KMS-11 (cell line): ENCODE measurements around the gene IL11.

Source experiments
- H2AFZ ChIP-seq: fragments of 200-600 bp; sonication (generic); 2 replicates; pipeline ENCODE4 v1.6.1; 2016; ENCODE audit warnings: antibody characterized with exemption, mixed run types, low read depth
- H3K27ac ChIP-seq: fragments of 200-600 bp; sonication (generic); 2 replicates; pipeline ENCODE4 v1.6.1; 2016; ENCODE audit warnings: mild to moderate bottlenecking, mixed run types
- H3K27me3 ChIP-seq: fragments of 200-600 bp; sonication (generic); 2 replicates; pipeline ENCODE4 v1.6.1; 2017; ENCODE audit warnings: mild to moderate bottlenecking, low read depth, mixed run types, moderate library complexity; ENCODE audit not compliant: insufficient read depth
- H3K36me3 ChIP-seq: fragments of 200-600 bp; sonication (generic); 2 replicates; pipeline ENCODE4 v1.6.1; 2017; ENCODE audit warnings: mild to moderate bottlenecking, mixed run types; ENCODE audit not compliant: insufficient read depth
- H3K4me1 ChIP-seq: fragments of 200-600 bp; sonication (generic); 2 replicates; pipeline ENCODE4 v1.6.1; 2016; ENCODE audit warnings: mild to moderate bottlenecking, low read depth, mixed run types; ENCODE audit not compliant: poor library complexity, severe bottlenecking
- H3K4me2 ChIP-seq: fragments of 200-600 bp; sonication (generic); 2 replicates; pipeline ENCODE4 v1.7.0; 2016; ENCODE audit warnings: mild to moderate bottlenecking, mixed run types
- H3K4me3 ChIP-seq: fragments of 200-600 bp; sonication (generic); IDR thresholded peaks from 2 replicates; pipeline ENCODE4 v1.6.1; 2017; ENCODE audit warnings: low read depth, low read length, mixed read lengths; ENCODE audit not compliant: insufficient read depth
- H3K79me2 ChIP-seq: fragments of 200-600 bp; sonication (generic); 2 replicates; pipeline ENCODE4 v1.6.1; 2016; ENCODE audit warnings: low read depth, mixed run types; ENCODE audit not compliant: insufficient read depth
- H3K9ac ChIP-seq: fragments of 200-600 bp; sonication (generic); 2 replicates; pipeline ENCODE4 v1.6.1; 2016; ENCODE audit warnings: mild to moderate bottlenecking, mixed run types
- H4K20me1 ChIP-seq: fragments of 200-600 bp; sonication (generic); 2 replicates; pipeline ENCODE4 v1.6.1; 2016; ENCODE audit warnings: mild to moderate bottlenecking, mixed run types; ENCODE audit not compliant: insufficient read depth
- CTCF ChIP-seq: fragments of 200-600 bp; sonication (generic); conservative IDR thresholded peaks from 2 replicates; pipeline ENCODE4 v1.6.1; 2017; ENCODE audit warnings: low read depth, mild to moderate bottlenecking, antibody characterized with exemption, low read length, moderate library complexity, mixed read lengths

Gene IL11

DNA sequence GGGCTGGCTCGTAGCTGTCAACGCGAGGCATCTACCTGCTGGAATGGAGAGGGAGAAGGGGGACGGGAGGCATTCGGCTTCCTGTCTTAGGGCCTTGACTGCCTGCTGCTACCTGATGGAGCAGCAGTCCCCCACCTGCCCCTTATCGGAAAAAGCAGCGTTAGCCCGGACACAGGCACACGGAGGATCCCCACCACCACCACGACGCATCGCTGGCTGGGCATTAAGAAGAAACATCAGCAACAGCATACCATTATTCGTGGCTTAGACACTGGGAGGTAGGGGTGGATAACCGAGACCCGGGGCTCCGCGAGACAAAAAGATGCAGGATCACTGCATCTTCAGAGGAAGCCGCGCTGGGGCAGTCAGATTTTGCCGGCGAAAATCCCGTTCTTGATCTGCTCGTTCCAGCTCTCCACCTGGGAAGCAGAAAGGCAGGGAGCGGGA is 16.9 kb downstream of the IL11 start:
- Histone ChIP-seq H3K4me2 (peak overlapping the region; percentile 85), H2AFZ (peak overlapping the region; percentile 66)

GRCh38 chr19:55352549-55353145 is 17.6 kb downstream of the IL11 start:
- Histone ChIP-seq H4K20me1 (no peaks in the 10 kb centered on the region), H3K79me2 (no peaks in the 10 kb centered on the region), H2AFZ (no peak overlapping the region), H3K27me3 (peaks cover 55% of the 10 kb centered on the region), H3K36me3 (no peaks in the 10 kb centered on the region), H3K4me3 (no peak overlapping the region), H3K27ac (no peak overlapping the region), H3K9ac (no peak overlapping the region), H3K4me2 (no peak overlapping the region), H3K4me1 (peaks cover 3% of the 10 kb centered on the region)
- TF ChIP-seq CTCF, result no peak

More for the DNA sequence above, 16.9 kb downstream of the IL11 start:
- Histone ChIP-seq H3K4me1 (peaks cover 3% of the 10 kb centered on the region), H3K79me2 (no peaks in the 10 kb centered on the region), H3K4me3 (no peak overlapping the region), H3K27me3 (peaks cover 61% of the 10 kb centered on the region), H3K27ac (no peak overlapping the region), H4K20me1 (no peaks in the 10 kb centered on the region), H3K36me3 (no peaks in the 10 kb centered on the region), H3K9ac (no peak overlapping the region)
- no peak for TF ChIP-seq CTCF

GRCh38 chr19:55352040-55352439 is 18.2 kb downstream of the IL11 start:
- H2AFZ ChIP-seq, result no peak overlapping the region
- H3K27ac ChIP-seq, result no peak overlapping the region
- peaks cover 49% of the 10 kb centered on the region for H3K27me3 ChIP-seq
- no peak overlapping the region for H3K4me2 ChIP-seq
- H3K36me3 ChIP-seq, result no peaks in the 10 kb centered on the region
- no peaks in the 10 kb centered on the region for H4K20me1 ChIP-seq
- no peak for TF ChIP-seq CTCF
- H3K9ac ChIP-seq, result no peak overlapping the region
- H3K4me3 ChIP-seq, result no peak overlapping the region
- no peaks in the 10 kb centered on the region for H3K79me2 ChIP-seq
- peaks cover 3% of the 10 kb centered on the region for H3K4me1 ChIP-seq

DNA sequence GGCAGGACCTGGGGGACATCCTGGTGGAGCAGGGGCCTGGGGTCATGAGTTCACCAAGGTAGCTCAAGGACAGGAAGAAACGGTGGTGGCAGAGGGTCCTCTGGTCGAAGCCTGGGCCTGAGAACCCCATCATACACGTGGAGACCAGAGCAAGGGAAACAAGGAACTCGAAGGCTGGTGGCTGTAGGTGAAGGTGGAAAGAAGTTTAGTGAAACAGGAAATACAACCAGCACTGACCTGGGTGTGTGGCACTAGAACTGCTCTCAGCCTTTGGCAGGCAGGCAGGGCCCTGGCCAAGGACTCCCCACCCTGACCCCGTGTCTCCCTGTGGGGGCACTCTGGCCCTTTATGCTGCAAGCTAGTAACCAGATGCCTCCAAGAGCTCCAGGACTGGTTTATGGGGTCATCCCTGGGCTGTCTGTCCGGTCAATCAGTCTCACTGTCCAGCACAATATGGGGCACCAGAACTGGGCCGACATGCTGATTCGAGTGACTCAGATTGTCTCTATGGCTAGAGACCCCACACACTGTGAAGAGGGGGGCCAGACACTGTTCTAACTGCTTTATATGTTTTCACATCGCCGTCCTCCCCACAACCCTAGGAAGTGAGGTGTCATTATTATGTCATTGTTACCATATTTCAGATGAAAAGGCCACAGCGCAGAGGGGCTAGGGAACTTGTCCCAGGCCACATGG is 19.5 kb downstream of the IL11 start:
- Histone ChIP-seq H3K4me3 (no peak overlapping the region), H3K27ac (no peak overlapping the region), H3K4me2 (no peak overlapping the region), H3K79me2 (no peaks in the 10 kb centered on the region), H3K27me3 (peaks cover 37% of the 10 kb centered on the region), H2AFZ (no peak overlapping the region), H4K20me1 (no peaks in the 10 kb centered on the region), H3K9ac (no peak overlapping the region), H3K4me1 (peaks cover 3% of the 10 kb centered on the region), H3K36me3 (no peaks in the 10 kb centered on the region)
- TF ChIP-seq CTCF, result no peak
